Kidney tubule cell (primary cell): ENCODE data around the gene C3AR1.
"Not testable (repeated sequence)": the region's sequence is repeated elsewhere in the genome, so short reads cannot be mapped to it uniquely, and the experiment has no call there.

Experiments
- DNase-seq: peaks from one replicate; pipeline ENCODE4 v3.0.0-alpha.2; 2018; ENCODE audit warnings: low spot score

C3AR1 gene

DNA sequence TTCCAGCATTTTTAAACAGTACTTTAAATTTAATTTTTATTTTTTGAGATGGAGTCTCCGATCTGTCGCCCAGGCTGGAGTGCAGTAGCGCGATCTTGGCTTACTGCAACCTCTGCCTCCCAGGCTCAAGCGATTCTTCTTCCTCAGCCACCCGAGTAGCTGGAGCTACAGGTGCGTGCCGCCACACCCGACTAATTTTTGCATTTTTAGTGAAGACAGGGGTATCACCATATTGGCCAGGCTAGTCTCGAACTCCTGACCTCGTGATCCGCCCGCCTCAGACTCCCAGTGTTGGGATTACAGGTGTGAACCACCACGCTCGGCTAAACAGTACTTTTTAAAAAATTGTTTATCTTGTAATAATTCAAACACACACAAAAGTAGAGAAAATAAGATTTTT is 37.9 kb downstream of the C3AR1 start:
- no peak for DNase-seq

- no peak for DNase-seq
These were observed 38.3 kb downstream of the C3AR1 start for GRCh38 chr12:8027856-8028255.

- DNase-seq: peak; percentile 98
These were observed 39.8 kb downstream of the C3AR1 start for GRCh38 chr12:8026291-8026900.

DNA sequence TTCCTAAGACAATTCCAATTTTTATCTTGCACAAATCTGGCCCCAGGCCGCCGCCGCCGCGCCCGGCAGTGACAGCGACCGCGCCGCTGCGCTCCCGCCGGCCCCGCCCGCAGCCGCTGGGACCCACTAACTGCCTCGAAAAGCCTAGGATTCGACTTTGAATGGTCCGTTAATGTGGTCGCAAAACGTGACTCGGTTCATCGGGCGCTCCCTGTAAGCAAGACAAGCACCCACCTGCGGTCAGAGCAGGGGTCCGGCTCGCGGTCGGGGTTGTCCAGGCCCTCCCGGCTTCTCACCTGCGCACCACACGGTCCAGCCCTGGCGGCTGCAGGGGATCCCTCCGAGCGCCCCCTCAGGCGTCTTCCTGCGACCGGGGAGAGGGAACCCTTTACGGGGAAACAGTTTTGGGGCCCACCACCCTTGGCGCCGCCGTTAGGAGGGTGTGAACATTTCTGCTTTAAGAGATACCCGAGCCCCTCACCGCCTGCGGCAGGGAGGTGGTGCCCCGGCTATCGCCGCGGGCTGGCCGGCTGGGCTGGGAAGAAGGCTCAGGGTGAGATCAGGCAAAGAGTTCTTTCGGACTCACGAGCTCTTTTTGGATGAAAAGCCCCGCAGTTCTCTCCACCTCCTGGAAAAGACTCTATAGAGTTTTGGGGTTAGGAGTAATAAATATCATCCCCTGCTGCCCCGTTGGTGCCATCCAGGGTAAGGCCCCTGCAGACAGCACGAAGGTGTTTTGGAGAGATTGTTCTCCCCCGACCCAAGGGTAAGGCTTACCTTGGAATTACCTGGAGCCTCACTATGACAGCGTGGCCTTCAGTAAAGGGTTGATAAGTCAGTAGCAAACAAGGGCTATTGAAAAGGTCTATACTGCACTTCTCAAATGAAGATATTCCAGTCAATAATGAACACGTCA is 47.2 kb downstream of the C3AR1 start:
- no peak for DNase-seq

DNA sequence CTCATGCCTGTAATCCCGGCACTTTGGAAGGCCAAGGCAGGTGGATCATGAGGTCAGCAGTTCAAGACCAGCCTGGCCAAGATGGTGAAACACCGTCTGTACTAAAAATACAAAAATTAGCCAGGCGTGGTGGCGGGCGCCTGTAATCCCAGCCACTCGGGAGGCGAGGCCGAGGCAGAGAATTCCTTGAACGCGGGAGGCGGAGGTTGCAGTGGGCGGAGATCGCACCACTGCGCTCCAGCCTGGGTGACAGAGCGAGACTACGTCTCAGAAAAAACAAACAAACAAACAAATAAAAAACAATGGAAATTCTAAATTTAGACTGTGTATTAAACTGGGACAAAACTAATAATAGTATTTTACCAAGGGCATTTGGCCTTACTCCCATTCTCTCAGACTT is 47.9 kb downstream of the C3AR1 start:
- DNase-seq: not testable (repeated sequence)

GRCh38 chr12:8014836-8015235 is 51.3 kb downstream of the C3AR1 start:
- no peak for DNase-seq

GRCh38 chr12:8012651-8013309 is 53.4 kb downstream of the C3AR1 start:
- DNase-seq: no peak

DNA sequence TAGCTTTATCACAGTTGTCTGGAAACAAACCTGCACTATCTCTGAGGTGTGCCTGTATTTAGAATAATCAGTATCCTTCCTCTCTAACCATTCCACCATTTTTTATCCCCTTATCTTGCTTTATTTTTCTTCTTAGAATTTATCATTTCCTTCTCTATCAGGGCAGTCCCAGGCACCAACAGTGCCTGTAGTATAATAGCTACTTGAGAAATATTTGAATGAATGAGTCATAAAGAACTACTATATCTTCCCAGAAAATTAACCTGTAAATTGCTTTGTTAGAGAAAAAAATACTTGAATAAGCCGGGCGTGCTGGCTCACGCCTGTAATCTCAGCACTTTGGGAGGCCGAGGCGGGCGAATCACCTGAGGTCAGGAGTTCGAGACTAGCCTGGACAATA is 54.8 kb downstream of the C3AR1 start:
- DNase-seq: peak; percentile 3
